ENCODE data around the gene NKD1. TPM values are rescaled to one million over a fixed set of nuclear protein-coding genes. Genes with fewer than 3 reads are reported as not detected.

The NKD1 gene
- total and polyA plus RNA-seq, 8 donors, result 0.44 to 284 (median 2.1) TPM

Other genes with a start within 250 kb of the NKD1 start
- gene BRD7, start 179.4 kb upstream of the NKD1 start, total RNA-seq, result 10 to 100 TPM in 4 of 5 donors, 1 to 10 TPM in 1; 9.3 to 71.8 (median 25.0) TPM
- gene BRD7, start 179.4 kb upstream of the NKD1 start, polyA plus RNA-seq, result 10 to 100 TPM; 35.0 to 65.8 (median 52.3) TPM
- gene SNX20, start 132.9 kb downstream of the NKD1 start, total RNA-seq, result 1 to 10 TPM in 2 of 5 donors, under 1 TPM in 2, not detected in 1; 0.29 to 7.4 (median 1.0) TPM
- 1 to 10 TPM; 1.0 to 1.4 (median 1.1) TPM for gene SNX20, start 132.9 kb downstream of the NKD1 start, polyA plus RNA-seq
- 1 to 10 TPM in 4 of 5 donors, not detected in 1; 1.8 to 6.2 (median 3.5) TPM for gene NOD2, start 145.2 kb downstream of the NKD1 start, total RNA-seq
- 1 to 10 TPM in 1 of 3 donors, under 1 TPM in 2; 0.56 to 3.7 (median 0.61) TPM for gene NOD2, start 145.2 kb downstream of the NKD1 start, polyA plus RNA-seq
- gene CYLD, start 193.7 kb downstream of the NKD1 start, total RNA-seq, result 10 to 100 TPM; 12.5 to 82.1 (median 19.6) TPM
- 10 to 100 TPM in 2 of 3 donors, 1 to 10 TPM in 1; 7.0 to 11.2 (median 11.0) TPM for gene CYLD, start 193.7 kb downstream of the NKD1 start, polyA plus RNA-seq

Data from stomach (tissue), 8 donors.